HUES48 (cell line): ENCODE results near the gene SLC25A21.

ENCODE experiments used
- H3K27ac ChIP-seq: one replicate; pipeline ENCODE4 v1.7.0; 2013; ENCODE audit warnings: low read depth, low read length, inconsistent platforms
- H3K27me3 ChIP-seq: 2 replicates; pipeline ENCODE4 v1.6.1; 2013; ENCODE audit warnings: mild to moderate bottlenecking, low read length; ENCODE audit not compliant: control insufficient read depth, insufficient read depth
- H3K36me3 ChIP-seq: 2 replicates; pipeline ENCODE4 v1.6.1; 2013; ENCODE audit warnings: low read length; ENCODE audit not compliant: control insufficient read depth, insufficient read depth
- H3K4me1 ChIP-seq: 2 replicates; pipeline ENCODE4 v1.6.1; 2013; ENCODE audit warnings: mild to moderate bottlenecking, low read length; ENCODE audit not compliant: control insufficient read depth, insufficient read depth
- H3K4me3 ChIP-seq: 2 replicates; pipeline ENCODE4 v1.5.1; 2013; ENCODE audit warnings: mild to moderate bottlenecking, low read depth, low read length
- H3K9ac ChIP-seq: 2 replicates; pipeline ENCODE4 v1.6.1; 2013; ENCODE audit warnings: mild to moderate bottlenecking, low read depth, low read length, moderate library complexity
- H3K9me3 ChIP-seq: 2 replicates; pipeline ENCODE4 v1.6.1; 2013; ENCODE audit warnings: low read length; ENCODE audit not compliant: control insufficient read depth, insufficient read depth

The SLC25A21 gene

DNA sequence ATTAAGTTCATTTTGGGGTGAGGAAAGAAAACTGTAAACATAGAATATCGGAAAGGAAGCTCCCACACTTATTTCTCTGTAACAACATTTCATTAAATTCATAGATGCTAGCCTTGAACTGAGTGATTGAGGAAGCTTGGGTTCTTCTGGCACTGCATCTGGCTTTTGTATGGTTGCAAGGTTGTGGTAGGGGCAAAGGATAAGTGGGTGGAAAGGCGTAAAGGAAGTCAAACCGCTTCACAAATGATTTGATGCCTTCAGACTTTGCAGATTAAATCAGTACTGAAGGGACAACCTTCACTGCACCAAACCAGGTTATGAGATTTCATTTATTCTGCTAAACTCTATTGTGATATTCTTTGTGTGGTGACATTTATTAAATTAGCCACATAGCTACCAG is 538.8 kb downstream of the SLC25A21 start:
- Histone ChIP-seq H3K4me3 (no peak overlapping the region), H3K9me3 (no peaks in the 10 kb centered on the region), H3K9ac (no peak overlapping the region)

More for the DNA sequence above, 538.8 kb downstream of the SLC25A21 start:
- H3K27me3 ChIP-seq: peaks cover 13% of the 10 kb centered on the region
- H3K4me1 ChIP-seq: no peaks in the 10 kb centered on the region
- no peak overlapping the region for H3K27ac ChIP-seq
- H3K36me3 ChIP-seq: no peaks in the 10 kb centered on the region
